Kidney (tissue), 14 donors: Measurements from ENCODE around the gene GSAP. TPM values are rescaled to one million over a fixed set of nuclear protein-coding genes. Genes with fewer than 3 reads are reported as not detected.

ENCODE experiments used
- DNase-seq, 5 donors: peaks; one replicate each; pipeline ENCODE4 v3.0.0-alpha.2; 2013 to 2020
- FAIRE-seq: peaks from 2 replicates; lab custom pipeline; 2012; peaks lifted over from hg19 to GRCh38; lab: Jason Lieb, UNC
- H3K27ac ChIP-seq, 2 donors: one replicate each; pipeline ENCODE4 v1.7.0; 2013; ENCODE audit warnings: low read depth in 2 of 2, low read length in 2 of 2, inconsistent platforms in 1 of 2
- H3K27me3 ChIP-seq: one replicate; pipeline ENCODE4 v1.7.1; 2013; ENCODE audit warnings: low read length, inconsistent platforms; ENCODE audit not compliant: control insufficient read depth, insufficient read depth
- H3K36me3 ChIP-seq, 3 donors: one replicate each; pipeline versions ENCODE4 v1.7.0 to v1.7.1; 2013; ENCODE audit warnings: low read length in 3 of 3, control low read depth in 1 of 3, inconsistent platforms in 1 of 3; ENCODE audit not compliant: insufficient read depth in 3 of 3, control insufficient read depth in 2 of 3
- H3K4me1 ChIP-seq, 3 donors: one replicate each; pipeline versions ENCODE4 v1.7.0 to v1.7.1; 2013; ENCODE audit warnings: low read length in 3 of 3, inconsistent platforms in 1 of 3, low read depth in 1 of 3; ENCODE audit not compliant: control insufficient read depth in 2 of 3, insufficient read depth in 2 of 3
- H3K4me3 ChIP-seq, 3 donors: one replicate each; pipeline versions ENCODE4 v1.7.0 to v1.8.1; 2013; ENCODE audit warnings: low read length in 3 of 3, control low read depth in 1 of 3, inconsistent platforms in 1 of 3
- H3K9ac ChIP-seq, 3 donors: one replicate each; pipeline versions ENCODE4 v1.7.0 to v1.7.1; 2013; ENCODE audit warnings: low read length in 3 of 3, control low read depth in 1 of 3, inconsistent platforms in 1 of 3
- H3K9me3 ChIP-seq, 3 donors: one replicate each; pipeline versions ENCODE4 v1.7.0 to v1.7.1; 2013; ENCODE audit warnings: low read length in 3 of 3, control low read depth in 1 of 3, inconsistent platforms in 1 of 3; ENCODE audit not compliant: control insufficient read depth in 2 of 3, insufficient read depth in 1 of 3
- CTCF ChIP-seq: IDR thresholded peaks from 3 replicates; pipeline ENCODE4 v1.5.1; 2012; ENCODE audit warnings: mild to moderate bottlenecking, moderate library complexity, borderline replicate concordance; ENCODE audit not compliant: insufficient read depth; ENCODE audit errors: extremely low read depth
- intact Hi-C: fragments of 100-400 bp; cut with DNase I; formaldehyde crosslinking; loops from one replicate; pipeline ENCODE4 v1.11.1; 2022
- polyA plus RNA-seq: library from polyadenylated mRNA; stranded (reverse); fragments of 350-450 nt; fragmentation: Illumina TruSeq; extraction: RNeasy Lipid Tissue Mini Kit (QIAGEN cat#74804); gene quantifications from one replicate; pipeline ENCODE4 v1.2.3, GENCODE V29; 2014; ENCODE audit warnings: low read depth, low replicate concordance; ENCODE audit not compliant: insufficient read depth
- total RNA-seq: library from RNA; stranded (reverse); fragmentation: NEBNext Ultra II Directional; extraction: Animal tissue kit (Norgen Biotek cat#: 25700); gene quantifications from one replicate; pipeline ENCODE4 v1.2.1, GENCODE V29; 2021
- donor health status: control.
- donor health status: control.
- donor health status: control.
- donor health status: control.
- donor health status: control.
- donor health status: DM: yes; HTN: yes; CAD: no.
- donor health status: Normal renal cell carcinoma (clear cell type).

The GSAP gene
- total and polyA plus RNA-seq, 2 donors from 2014 or later: 11.7 to 29.4 TPM

GRCh38 chr7:77407906-77408305 is 8.2 kb downstream of the GSAP start:
- TF ChIP-seq CTCF: no peak
- peaks cover 0 to 18% (median 0%) of the 10 kb centered on the region in 3 donors for H3K4me1 ChIP-seq
- no peak overlapping the region for H3K9ac ChIP-seq
- H3K27ac ChIP-seq: no peak overlapping the region
- FAIRE-seq (peak; percentile 32), DNase-seq (no peak)
- no peaks in the 10 kb centered on the region for H3K36me3 ChIP-seq
- intact Hi-C loops: no loop called here
- H3K9me3 ChIP-seq: no peaks in the 10 kb centered on the region
- no peaks in the 10 kb centered on the region for H3K27me3 ChIP-seq
- no peak overlapping the region for H3K4me3 ChIP-seq

DNA sequence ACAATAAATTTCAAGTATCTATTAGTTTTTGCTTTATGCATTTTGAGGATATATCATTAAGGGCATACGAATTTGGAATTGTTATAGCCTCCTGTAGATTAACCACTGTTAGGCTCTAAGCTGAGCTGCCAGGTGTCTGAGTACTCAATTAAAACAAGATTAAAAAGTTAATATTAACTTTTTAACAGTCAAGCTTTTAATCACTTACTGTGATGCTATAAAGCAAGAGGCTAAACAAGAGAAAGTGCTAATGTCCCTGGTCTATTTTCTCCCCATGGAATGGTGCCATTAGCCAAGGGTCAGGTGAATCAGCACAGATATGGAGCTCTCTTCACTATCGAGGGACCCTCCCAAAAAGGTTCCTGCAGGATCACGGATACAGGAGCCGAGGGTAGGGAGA is 9.7 kb downstream of the GSAP start:
- intact Hi-C loops: no loop called here
- DNase-seq (peak in 1 of 5 donors; percentile 45), FAIRE-seq (peak; percentile 3)
- Histone ChIP-seq H3K4me3 (no peak overlapping the region), H3K4me1 (peaks cover 0 to 18% (median 0%) of the 10 kb centered on the region in 3 donors), H3K9ac (no peak overlapping the region), H3K27me3 (no peaks in the 10 kb centered on the region), H3K36me3 (no peaks in the 10 kb centered on the region), H3K9me3 (no peaks in the 10 kb centered on the region), H3K27ac (peak overlapping the region in 1 of 2 donors; percentile 33)
- TF ChIP-seq CTCF: no peak

DNA sequence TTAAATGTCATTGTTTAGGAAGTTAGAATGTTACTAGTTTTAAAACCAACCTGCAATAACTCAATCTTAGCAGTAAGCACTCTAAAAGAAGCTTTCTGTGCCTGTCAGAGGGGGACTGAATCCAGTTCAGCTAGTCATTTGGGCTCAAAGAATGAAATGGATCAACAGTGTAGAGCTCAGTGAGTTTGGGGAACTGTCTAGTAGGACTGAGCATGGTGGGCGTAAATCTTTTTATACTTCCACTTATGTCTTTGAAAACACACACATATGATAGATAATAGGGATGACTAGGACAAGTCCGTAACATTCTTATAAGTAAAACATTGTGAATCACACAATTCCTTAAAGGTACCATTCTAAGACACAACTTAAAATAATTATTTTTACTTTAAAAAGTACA is 11.5 kb downstream of the GSAP start:
- Histone ChIP-seq H3K4me1 (peaks cover 0 to 11% (median 0%) of the 10 kb centered on the region in 3 donors), H3K27ac (no peak overlapping the region), H3K4me3 (no peak overlapping the region), H3K9me3 (no peaks in the 10 kb centered on the region), H3K9ac (no peak overlapping the region), H3K27me3 (no peaks in the 10 kb centered on the region), H3K36me3 (no peaks in the 10 kb centered on the region)
- DNase-seq (no peak), FAIRE-seq (no peak)
- TF ChIP-seq CTCF: no peak
- intact Hi-C loops: no loop called here

GRCh38 chr7:77403957-77404356 is 12.2 kb downstream of the GSAP start:
- H3K27ac ChIP-seq: no peak overlapping the region
- no peak for FAIRE-seq
- TF ChIP-seq CTCF: no peak

More at GRCh38 chr7:77403957-77404356, 12.2 kb downstream of the GSAP start:
- Histone ChIP-seq H3K9ac (no peak overlapping the region), H3K4me1 (peaks cover 0 to 10% (median 0%) of the 10 kb centered on the region in 3 donors), H3K4me3 (no peak overlapping the region), H3K27me3 (no peaks in the 10 kb centered on the region), H3K36me3 (no peaks in the 10 kb centered on the region), H3K9me3 (no peaks in the 10 kb centered on the region)
- intact Hi-C loops: no loop called here
- DNase-seq: no peak
